ENCODE measurements around the gene ZFYVE27.

DNA sequence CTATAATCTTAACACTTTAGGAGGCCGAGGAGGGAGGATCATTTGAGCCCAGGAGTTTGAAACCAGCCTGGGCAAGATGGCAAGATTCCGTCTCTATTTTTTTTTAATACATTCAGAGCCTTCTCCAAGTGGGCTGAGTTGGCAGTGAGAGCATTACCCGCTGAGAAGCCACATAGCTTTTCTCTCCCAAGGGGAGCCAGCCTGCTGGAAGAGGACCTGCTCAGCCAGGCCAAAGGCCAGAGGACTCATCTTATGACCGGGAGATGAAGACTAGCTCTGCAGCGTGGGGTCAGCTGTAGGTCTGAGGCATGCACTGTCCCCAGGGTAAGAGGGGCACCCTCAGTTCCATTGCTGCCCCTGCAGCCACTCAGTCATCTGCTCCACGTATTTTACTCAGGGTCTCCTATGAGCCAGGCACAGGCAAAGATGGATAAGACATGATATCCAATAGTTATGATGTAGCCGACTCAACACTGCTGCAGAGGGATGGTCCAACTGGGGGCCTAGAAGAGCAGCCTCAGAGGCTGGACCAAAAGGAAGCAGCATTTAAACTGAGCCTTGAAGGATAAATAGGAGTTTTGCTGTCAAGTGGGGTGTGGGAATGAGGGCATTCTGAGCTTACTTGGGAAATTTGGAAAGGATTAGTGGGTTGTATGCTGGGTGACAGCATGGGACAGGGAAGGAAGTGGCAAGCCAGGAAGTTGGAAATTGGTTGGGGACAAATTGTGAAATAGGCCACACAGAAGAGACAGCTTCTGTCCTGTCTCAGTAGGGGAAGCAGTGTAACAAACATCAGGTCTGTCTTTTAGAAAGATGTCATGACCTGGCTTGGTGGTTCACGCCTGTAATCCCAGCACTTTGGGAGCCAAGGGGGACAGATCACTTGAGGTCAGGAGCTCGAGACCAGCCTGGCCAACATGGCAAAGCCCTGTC is 25.0 kb upstream of the ZFYVE27 start:
- no peak for TF ChIP-seq EZH2 (IDR thresholded peaks at IDR 0.05)
- TF ChIP-seq POLR2AphosphoS5 (IDR thresholded peaks at IDR 0.05; ENCODE audit: borderline replicate concordance, low read depth, low read length), result no peak
